ENCODE data around the gene HADH. TPM values are rescaled to one million over a fixed set of nuclear protein-coding genes. Genes with fewer than 3 reads are reported as not detected.
"Not testable (repeated sequence)": the region's sequence is repeated elsewhere in the genome, so short reads cannot be mapped to it uniquely, and the experiment has no call there.

The HADH gene
- polyA plus RNA-seq, 3 donors = 101 to 111 (median 111) TPM

DNA sequence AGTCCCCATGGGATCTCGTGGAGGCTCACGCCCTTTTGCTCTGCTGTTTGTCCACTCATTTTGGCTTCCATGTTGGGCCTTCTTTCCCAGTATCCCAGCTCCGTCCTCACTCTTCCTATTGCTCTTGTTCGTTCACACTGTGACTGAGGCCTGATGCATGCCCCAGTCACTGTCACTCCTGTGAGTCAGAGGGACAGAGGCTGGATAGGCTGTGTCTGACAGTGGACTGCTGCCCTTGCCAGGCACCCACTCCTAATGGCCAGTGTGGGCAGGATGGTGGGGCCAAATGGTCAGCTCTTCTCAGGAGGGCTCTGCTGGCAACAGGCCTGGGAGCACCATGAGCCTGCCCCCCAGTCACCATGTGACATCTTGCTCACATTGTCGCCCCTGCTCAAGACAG lies 40.0 kb downstream of the HADH start:
- no peak for DNase-seq (ENCODE audit: low read depth in 3 of 3, low spot score in 2 of 3)

- no peak for DNase-seq (ENCODE audit: low read depth in 3 of 3, low spot score in 2 of 3)
Measured at GRCh38 chr4:108030332-108030731, 40.6 kb downstream of the HADH start.

DNA sequence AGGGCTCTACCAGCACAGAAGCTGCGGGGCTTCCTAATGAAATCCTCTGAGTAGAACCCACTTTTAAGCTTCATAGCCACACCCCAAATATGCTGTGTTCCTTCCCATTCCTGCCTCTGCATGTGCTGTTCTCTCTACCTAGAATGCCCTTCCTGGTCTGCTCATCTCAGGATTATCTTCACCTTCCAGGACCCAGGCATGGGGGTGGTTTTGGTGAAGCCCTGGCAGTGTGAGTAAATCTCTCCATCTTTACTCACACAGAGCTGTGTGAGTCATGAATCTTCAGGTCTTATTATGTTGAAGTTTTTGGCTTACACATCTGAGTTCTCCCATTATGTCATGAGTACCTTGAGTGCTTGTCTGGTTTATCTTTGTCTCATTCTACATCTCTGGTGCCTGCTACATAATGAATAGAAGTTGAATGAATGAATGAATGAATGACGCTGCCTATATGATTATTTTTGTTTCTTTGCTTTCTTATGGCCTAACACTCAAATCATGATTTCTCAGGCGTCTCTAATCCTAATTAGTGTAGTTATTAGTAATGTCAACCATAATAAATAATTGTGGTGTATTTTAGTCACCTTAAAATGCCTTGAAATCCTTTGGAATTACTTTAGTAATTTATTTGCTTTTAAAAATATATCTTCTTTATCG lies 41.9 kb downstream of the HADH start:
- DNase-seq (ENCODE audit: low read depth in 3 of 3, low spot score in 2 of 3) = no peak

GRCh38 chr4:108033348-108033747 lies 43.7 kb downstream of the HADH start:
- no peak for DNase-seq (ENCODE audit: low read depth in 3 of 3, low spot score in 2 of 3)

DNA sequence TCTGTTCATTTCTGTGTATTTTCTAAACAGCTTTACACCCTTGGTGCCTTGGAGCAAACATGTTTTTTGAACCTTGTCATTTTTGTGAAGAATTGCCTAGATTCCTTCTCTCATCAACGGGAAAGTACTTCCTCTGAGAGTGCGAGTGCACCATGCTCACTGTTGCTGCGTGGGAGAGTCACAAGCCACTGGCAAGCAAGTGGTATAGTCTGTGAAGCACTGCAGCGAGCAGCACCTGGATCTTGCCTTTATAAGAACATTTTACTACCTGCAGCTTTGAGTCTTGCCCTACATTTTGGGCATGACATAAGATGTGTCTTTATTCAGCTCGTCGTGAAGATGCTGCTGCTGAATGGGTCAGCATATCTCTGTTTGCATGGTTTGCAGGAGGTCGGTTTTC lies 44.9 kb downstream of the HADH start:
- DNase-seq (ENCODE audit: low read depth in 3 of 3, low spot score in 2 of 3) = no peak

GRCh38 chr4:108035691-108036090 lies 46.0 kb downstream of the HADH start:
- DNase-seq (ENCODE audit: low read depth in 3 of 3, low spot score in 2 of 3) = no peak

- DNase-seq (ENCODE audit: low read depth in 3 of 3, low spot score in 2 of 3) = no peak
Measured at GRCh38 chr4:108036213-108036612, 46.5 kb downstream of the HADH start.

- DNase-seq (ENCODE audit: low read depth in 3 of 3, low spot score in 2 of 3) = no peak
Measured at GRCh38 chr4:108037884-108038283, 48.2 kb downstream of the HADH start.

DNA sequence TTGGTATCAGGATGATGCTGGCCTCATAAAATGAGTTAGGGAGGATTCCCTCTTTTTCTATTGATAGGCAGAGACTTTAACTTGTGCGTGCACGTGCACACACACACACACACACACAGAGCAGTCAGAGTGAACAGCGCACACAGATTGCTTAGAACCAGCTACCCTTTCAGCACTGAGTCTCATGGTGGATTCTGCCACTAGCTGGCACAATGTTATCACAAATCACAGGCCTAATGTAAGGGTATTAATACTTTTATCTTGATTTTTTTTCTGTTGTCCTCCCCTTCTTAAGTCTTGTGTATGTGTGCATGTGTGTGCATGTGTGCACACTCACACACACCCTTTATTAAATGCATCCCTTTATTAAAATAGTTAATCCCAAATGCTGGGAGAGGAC lies 53.2 kb downstream of the HADH start:
- DNase-seq (ENCODE audit: low read depth in 3 of 3, low spot score in 2 of 3) = no peak

- no peak for DNase-seq (ENCODE audit: low read depth in 3 of 3, low spot score in 2 of 3)
Measured at GRCh38 chr4:108043526-108043925, 53.8 kb downstream of the HADH start.

DNA sequence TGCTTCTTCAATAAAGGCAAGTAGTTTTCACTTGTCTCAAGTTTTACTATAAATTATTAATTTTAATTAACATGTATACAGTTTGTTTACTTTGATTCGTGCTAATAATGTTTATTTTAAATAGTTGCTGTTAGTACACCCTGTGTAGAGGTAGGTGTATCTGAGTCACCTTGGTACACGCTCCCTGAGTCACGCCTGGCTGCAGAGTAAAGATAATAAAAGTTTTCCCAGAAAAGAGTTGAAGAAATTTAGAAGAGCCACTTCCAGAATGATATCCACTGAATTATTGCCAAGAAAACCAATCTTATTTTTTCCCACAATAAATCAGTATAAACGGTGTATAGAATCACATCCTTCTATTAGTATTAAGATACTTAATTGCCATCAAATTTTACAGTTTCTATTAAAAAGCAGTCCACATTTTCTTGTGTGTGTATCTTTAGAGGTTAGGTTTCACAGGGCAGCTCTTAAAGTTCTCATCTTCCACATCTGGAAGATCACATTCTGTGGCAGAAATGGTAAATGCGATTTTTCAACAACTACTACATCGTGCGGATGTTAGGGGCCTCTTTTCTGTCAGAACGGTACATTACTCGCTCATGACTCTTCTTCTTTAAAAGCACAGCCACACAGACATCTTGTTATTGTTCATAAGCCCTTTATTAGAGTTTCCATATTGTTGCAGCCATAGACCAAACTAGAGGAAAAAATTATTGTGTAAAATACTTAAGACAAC lies 55.4 kb downstream of the HADH start:
- no peak for DNase-seq (ENCODE audit: low read depth in 3 of 3, low spot score in 2 of 3)

- no peak for DNase-seq (ENCODE audit: low read depth in 3 of 3, low spot score in 2 of 3)
Measured at GRCh38 chr4:108045687-108046024, 56.0 kb downstream of the HADH start.

DNA sequence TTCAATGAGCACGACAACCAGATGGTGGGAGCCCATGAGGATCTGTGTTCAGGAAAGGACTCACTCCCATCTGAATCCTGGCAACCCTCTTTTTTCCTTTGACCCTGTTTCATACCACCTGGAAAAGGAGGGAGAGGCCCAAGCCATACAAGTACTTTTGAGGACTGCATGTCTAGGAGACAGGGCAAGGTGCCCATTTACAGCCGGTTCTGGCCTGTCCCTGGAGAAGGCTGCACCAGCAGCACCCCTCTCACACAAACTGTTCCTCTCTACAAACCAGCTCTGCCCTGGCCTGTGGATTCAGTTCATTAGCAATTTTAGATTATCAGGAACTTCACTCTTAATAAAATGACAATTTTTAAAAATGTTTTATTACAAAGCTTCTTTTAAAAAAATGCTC lies 57.5 kb downstream of the HADH start:
- DNase-seq (ENCODE audit: low read depth in 3 of 3, low spot score in 2 of 3) = no peak

DNA sequence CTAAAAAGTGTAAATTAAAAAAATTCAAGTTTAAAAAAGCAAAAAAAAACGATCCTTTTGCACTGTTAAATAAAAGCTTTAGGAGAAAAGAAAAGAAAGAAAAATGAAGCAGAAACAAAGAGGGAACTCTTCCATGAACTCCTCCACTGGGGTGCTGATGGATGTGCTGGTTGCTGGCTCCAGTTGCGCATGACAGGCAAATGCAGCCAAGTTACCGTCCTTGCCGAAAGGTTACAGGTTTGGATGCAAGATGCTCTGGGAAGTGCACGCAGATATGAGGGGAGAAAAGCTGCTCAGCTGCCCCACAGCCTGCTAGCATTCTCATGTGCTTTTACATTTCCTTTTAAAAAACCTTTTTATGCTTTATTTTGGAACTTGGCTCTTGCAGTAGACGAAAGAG lies 58.5 kb downstream of the HADH start:
- DNase-seq (ENCODE audit: low read depth in 3 of 3, low spot score in 2 of 3) = no peak

DNA sequence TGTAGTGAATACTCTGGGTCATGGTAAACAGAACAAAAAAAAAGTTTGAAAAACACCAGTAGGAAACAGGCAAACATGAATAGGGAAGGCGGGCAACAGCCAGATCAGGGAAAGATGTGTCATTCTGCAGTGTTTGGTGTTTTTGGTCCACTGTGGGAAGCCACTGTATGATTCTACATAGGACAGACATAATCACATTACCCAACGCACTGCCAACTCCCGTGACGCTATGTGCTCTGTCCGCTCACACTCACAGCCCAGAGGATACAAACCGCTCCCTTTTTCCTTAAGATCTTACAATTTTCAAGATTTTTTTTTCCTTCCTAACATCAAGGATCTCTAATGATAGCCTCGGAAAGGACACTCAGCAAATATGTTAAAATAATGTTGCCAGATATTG lies 59.3 kb downstream of the HADH start:
- DNase-seq (ENCODE audit: low read depth in 3 of 3, low spot score in 2 of 3) = no peak

DNA sequence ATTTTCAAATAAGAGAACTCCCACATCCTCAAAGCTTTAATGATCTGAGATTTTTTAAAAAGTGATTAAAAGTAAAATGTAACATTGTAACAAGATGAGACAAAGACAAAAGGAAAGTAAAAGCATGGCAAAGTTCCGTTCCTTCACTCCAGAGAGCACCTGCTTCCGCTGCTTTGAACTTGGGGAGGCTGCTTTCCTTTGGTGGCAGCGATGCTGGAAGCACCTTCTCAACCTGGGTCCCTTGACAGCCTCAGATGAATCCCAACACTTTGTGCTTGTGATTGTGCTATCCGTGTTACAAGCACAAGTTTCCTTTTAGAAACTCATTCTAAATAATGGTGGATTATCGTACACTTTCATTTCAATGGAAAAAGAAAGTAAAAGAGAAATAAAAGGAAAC lies 59.7 kb downstream of the HADH start:
- DNase-seq (ENCODE audit: low read depth in 3 of 3, low spot score in 2 of 3) = no peak

DNA sequence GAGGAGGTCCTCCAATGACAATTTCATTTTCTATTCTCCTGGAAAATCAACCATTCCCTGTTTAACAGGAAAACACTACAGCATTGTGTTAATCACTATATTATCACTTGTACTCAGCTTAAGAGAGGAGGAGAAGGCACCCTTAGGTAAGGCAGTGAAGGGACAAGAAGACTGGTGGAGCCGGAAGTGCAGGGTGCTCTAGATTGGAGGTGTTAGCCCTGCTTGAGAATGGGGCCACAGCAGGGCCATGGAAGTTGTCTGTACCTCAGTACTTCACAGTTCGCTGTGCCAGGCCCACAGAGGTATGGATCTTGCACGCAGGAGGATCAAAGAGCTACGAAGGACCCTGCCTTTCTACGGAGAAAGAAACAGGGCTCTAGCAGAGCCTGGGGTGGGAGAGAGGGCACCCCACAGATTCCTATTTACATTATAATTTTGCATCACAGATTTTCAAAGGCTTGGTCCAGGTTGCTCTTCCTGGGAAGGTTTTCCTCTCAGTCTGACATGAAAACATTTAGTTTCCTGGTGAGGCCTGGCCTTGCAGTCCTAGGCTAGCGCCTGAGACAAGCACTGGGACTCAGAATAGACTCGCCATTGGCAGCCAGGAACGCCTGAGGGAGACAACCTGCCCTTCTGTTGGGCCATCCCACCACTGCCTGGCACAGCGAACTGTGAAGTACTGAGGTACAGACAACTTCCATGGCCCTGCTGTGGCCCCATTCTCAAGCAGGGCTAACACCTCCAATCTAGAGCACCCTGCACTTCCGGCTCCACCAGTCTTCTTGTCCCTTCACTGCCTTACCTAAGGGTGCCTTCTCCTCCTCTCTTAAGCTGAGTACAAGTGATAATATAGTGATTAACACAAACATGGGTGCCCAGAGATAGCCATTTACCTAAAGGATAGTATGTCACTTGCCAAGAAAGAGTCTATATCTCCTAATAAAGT lies 60.8 kb downstream of the HADH start:
- DNase-seq (ENCODE audit: low read depth in 3 of 3, low spot score in 2 of 3) = not testable (repeated sequence)

DNA sequence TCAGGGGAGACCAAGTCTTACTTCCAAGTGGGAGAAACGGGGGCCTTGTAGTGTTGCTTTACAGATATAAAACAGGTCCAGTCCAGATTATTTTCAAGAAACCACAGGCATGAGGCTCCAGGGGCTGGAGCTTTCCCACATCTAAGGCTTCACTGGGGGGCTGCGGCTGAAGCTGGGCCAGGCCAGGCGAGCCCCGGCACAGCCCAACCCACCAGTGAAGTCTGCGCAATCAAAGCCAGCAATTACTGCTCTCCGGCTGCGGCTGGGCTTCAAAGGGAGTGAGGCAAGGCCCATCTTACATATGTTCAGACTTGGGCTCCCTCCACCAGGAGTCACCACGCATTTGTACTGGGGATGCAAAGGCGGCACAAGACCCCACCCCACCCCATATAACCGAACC lies 61.7 kb downstream of the HADH start:
- DNase-seq (ENCODE audit: low read depth in 3 of 3, low spot score in 2 of 3) = no peak

- DNase-seq (ENCODE audit: low read depth in 3 of 3, low spot score in 2 of 3) = no peak
Measured at GRCh38 chr4:108052558-108053120, 63.0 kb downstream of the HADH start.

DNA sequence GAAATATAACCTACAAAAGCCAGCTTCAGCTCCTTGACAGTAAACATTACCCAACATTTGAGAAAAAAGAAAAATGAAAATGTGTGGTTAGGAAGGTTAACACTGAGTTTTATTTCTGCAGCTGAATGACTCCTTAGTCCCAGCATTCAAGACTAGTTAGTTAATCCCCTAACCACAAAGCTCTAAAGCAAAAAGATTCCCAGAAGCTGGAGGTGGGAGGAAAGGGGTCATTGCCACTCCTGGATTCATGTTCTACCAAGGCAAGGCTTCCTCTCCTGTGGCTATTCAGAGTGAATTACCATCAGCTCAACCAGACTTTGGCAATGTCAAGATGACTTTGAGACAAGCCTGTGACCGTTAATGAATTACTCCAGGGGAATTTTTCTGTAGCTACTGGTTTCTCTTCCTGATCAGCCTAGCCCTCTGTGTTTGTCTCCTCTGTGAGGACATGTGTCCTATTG lies 63.6 kb downstream of the HADH start:
- no peak for DNase-seq (ENCODE audit: low read depth in 3 of 3, low spot score in 2 of 3)

DNA sequence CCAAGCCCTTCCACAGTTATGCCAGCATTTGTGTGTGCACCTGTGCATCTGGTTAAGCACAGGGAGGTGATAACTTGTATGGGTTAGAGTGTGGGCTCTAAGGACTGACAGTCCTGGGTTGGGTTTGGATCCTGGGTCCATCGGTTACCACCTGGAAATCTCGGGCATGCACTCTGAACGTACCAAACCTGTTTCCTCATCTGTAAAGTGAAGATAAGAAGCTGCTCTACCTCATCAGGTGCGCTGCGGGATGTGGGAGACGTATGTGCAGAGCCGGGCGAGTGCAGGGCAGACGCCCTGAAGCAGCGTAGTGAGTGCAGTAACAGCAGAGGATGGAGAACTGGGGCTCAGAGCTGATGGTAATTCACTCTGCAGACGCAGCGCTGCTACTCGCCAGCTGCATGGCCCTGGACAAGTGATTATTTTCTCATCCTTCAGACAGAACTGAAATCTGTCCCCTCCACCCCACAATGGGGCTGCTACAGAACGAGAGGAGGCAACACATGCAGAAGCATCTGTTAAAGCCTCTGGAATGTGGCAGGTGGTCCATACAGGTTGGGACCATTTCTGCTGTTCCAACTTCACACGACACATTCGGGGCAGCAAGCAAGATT lies 64.4 kb downstream of the HADH start:
- no peak for DNase-seq (ENCODE audit: low read depth in 3 of 3, low spot score in 2 of 3)

All from right renal cortex interstitium (tissue), 3 donors.